NT2/D1 (cell line): ENCODE measurements around the gene APC2.

Source experiments
- SUZ12 ChIP-seq: IDR thresholded peaks from 2 replicates; pipeline ENCODE4 v1.6.1; 2011; ENCODE audit not compliant: insufficient read length, insufficient read depth; ENCODE audit errors: extremely low read depth
- ZNF274 ChIP-seq: IDR thresholded peaks from 2 replicates; pipeline ENCODE4 v1.6.1; 2011; ENCODE audit warnings: mild to moderate bottlenecking, low read depth, low read length

GRCh38 chr19:1417681-1418495 lies 32.0 kb upstream of the APC2 start:
- no peak for TF ChIP-seq ZNF274
- TF ChIP-seq SUZ12 = no peak
